Ovary (tissue), 3 donors: Measurements from ENCODE around the gene ZMYM4.

Experiments used
- EP300 ChIP-seq: sonication (generic); formaldehyde crosslinking; IDR thresholded peaks from one replicate; pipeline ENCODE4 v1.6.1; 2017; ENCODE audit warnings: antibody characterized with exemption
- POLR2A ChIP-seq: fragments of 450-650 bp; IDR thresholded peaks from one replicate; pipeline ENCODE4 v1.6.1; 2017; ENCODE audit warnings: antibody characterized with exemption, mild to moderate bottlenecking, moderate library complexity
- TF ChIP-seq, protein P1 (sequence below), 3 donors: fragments of 450-650 bp in 2 of 3; fragments of 200-600 bp in 1 of 3; IDR thresholded peaks; one replicate each; pipeline versions ENCODE4 v1.5.1 to v1.8.0; 2016 to 2022; ENCODE audit warnings: antibody characterized with exemption in 3 of 3, mild to moderate bottlenecking in 1 of 3
- donor health status: DM: no; HTN: no; CAD: no.

GRCh38 chr1:35281565-35281964 is 13.1 kb downstream of the ZMYM4 start:
- TF ChIP-seq, protein P1, sequence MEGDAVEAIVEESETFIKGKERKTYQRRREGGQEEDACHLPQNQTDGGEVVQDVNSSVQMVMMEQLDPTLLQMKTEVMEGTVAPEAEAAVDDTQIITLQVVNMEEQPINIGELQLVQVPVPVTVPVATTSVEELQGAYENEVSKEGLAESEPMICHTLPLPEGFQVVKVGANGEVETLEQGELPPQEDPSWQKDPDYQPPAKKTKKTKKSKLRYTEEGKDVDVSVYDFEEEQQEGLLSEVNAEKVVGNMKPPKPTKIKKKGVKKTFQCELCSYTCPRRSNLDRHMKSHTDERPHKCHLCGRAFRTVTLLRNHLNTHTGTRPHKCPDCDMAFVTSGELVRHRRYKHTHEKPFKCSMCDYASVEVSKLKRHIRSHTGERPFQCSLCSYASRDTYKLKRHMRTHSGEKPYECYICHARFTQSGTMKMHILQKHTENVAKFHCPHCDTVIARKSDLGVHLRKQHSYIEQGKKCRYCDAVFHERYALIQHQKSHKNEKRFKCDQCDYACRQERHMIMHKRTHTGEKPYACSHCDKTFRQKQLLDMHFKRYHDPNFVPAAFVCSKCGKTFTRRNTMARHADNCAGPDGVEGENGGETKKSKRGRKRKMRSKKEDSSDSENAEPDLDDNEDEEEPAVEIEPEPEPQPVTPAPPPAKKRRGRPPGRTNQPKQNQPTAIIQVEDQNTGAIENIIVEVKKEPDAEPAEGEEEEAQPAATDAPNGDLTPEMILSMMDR (IDR thresholded peaks at IDR 0.05): no peak
- TF ChIP-seq EP300 (no peak), POLR2A (no peak)
